Activated T-cell treated with anti-CD3 and anti-CD28 coated beads for 24 hours (primary cell): ENCODE data around the gene NPFF.

Source experiments
- DNase-seq: peaks from one replicate; pipeline ENCODE4 v3.0.0-alpha.2; 2020; ENCODE audit warnings: low read depth

The NPFF gene

GRCh38 chr12:53474819-53475218 is 32.5 kb downstream of the NPFF start:
- DNase-seq: no peak

- no peak for DNase-seq
Measured at GRCh38 chr12:53474077-53474476, 33.2 kb downstream of the NPFF start.

DNA sequence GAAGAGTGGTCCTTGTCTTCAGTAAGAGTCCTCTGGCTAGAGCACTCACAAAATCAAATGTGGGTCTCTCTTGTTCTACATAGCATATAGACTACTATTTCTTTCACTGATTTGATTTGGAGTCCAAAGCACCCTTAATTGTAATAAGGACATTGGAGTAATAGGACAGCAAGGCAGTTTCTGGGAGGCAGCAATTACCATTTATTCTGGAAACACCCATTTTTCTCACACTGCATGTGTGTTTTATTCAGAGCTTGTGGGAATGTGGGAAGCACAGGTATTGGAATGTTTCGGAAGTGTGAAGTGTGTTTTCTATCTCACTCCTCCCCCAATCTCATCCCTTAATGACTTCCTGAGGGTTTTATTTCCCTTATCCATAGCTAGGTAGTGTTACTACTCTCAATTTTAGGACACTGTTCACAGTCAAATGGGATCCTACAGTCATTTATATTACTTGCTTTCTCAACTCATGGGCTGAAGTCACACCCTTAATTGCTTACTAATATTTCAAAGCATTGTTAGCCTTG is 35.2 kb downstream of the NPFF start:
- no peak for DNase-seq

GRCh38 chr12:53468282-53468681 is 39.0 kb downstream of the NPFF start:
- DNase-seq: no peak

- no peak for DNase-seq
Measured at GRCh38 chr12:53467880-53468279, 39.4 kb downstream of the NPFF start.

- DNase-seq: no peak
Measured at GRCh38 chr12:53467082-53467481, 40.2 kb downstream of the NPFF start.

DNA sequence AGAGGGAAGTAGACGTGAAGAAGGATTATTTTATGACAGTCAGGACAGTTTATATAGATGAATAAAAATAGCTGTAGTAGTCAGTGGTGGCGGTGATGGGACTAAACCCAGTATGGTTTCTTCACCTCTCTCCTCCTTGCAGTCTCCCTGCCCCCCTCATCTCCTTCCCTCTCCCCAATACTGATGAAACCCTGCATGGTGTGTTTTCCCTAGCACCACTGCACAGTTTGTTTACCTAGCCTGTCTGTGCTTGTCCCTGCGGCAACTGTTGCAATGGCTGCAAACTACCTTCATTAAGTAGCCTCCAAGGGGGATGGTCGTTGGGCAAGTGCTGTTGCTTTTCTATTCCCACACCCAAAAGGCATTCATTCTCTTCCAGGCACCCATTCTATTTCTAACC is 40.6 kb downstream of the NPFF start:
- no peak for DNase-seq

- DNase-seq: no peak
Measured at GRCh38 chr12:53465679-53466078, 41.6 kb downstream of the NPFF start.

GRCh38 chr12:53464685-53465418 is 42.4 kb downstream of the NPFF start:
- no peak for DNase-seq

GRCh38 chr12:53463802-53464560 is 43.3 kb downstream of the NPFF start:
- no peak for DNase-seq

DNA sequence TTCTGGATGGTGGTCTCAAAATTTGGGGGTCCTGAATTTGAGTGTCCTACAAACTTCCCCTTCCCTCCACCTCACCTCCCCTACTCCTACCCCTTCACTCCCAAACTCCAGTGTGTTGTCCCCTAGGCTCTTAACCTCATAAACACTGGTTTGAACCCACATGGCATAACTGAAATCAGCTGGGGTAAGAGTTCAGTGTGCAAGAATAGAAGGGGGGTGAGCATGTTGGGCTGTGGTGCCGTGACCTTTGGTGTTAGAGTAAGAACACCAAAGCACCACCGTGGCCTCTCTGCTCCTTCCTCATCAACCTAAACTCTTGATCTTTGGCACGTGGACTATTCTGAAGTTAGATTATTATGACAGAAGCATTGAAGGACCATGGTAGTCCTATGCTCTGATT is 44.3 kb downstream of the NPFF start:
- DNase-seq: no peak

- no peak for DNase-seq
Measured at GRCh38 chr12:53461591-53461990, 45.7 kb downstream of the NPFF start.

DNA sequence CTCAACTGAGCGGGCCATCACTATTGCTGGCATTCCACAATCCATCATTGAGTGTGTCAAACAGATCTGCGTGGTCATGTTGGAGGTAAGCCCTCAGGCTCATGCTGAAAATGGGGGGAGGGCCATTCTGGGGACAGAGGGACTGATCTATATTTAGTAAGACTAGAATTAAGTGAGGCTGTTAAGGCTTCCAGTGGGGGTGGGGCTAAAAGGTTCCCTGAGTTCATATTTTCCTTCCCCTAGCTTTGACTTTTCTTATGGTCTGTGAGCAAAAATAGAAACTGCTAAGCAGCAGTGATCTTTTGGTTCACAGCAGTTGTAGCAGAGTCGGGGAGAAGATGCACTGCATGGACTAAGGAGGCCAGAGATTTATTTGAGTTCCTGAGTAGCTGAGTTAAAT is 46.2 kb downstream of the NPFF start:
- no peak for DNase-seq

GRCh38 chr12:53459097-53459496 is 48.2 kb downstream of the NPFF start:
- DNase-seq: no peak
